GM19025 (cell line): Measurements from ENCODE around the gene CD300LB.
"Not testable (repeated sequence)": the region's sequence is repeated elsewhere in the genome, so short reads cannot be mapped to it uniquely, and the experiment has no call there.

ENCODE experiments used
- ATAC-seq: cut with Tn5 transposase; IDR thresholded peaks from one replicate; pipeline ENCODE4 v1.9.1; 2021; ENCODE audit warnings: mild to moderate bottlenecking, low read depth, moderate library complexity; ENCODE audit not compliant: unreplicated experiment

The CD300LB gene

GRCh38 chr17:74527081-74527480 is 4.2 kb downstream of the CD300LB start:
- no peak for ATAC-seq

GRCh38 chr17:74526681-74527080 is 4.6 kb downstream of the CD300LB start:
- no peak for ATAC-seq

GRCh38 chr17:74525781-74526288 is 5.4 kb downstream of the CD300LB start:
- no peak for ATAC-seq

GRCh38 chr17:74525465-74525725 is 5.9 kb downstream of the CD300LB start:
- ATAC-seq, result no peak

- no peak for ATAC-seq
These were observed 6.4 kb downstream of the CD300LB start for GRCh38 chr17:74524653-74525464.

- ATAC-seq, result no peak
These were observed 8.0 kb downstream of the CD300LB start for GRCh38 chr17:74523308-74523707.

- no peak for ATAC-seq
These were observed 8.7 kb downstream of the CD300LB start for GRCh38 chr17:74522381-74523105.

GRCh38 chr17:74521701-74522201 is 9.5 kb downstream of the CD300LB start:
- no peak for ATAC-seq

GRCh38 chr17:74520790-74521480 is 10.3 kb downstream of the CD300LB start:
- ATAC-seq, result no peak

GRCh38 chr17:74520016-74520434 is 11.2 kb downstream of the CD300LB start:
- no peak for ATAC-seq

- not testable (repeated sequence) for ATAC-seq
These were observed 12.8 kb downstream of the CD300LB start for GRCh38 chr17:74518413-74518981.

GRCh38 chr17:74516561-74517328 is 14.5 kb downstream of the CD300LB start:
- ATAC-seq, result no peak

GRCh38 chr17:74515941-74516340 is 15.3 kb downstream of the CD300LB start:
- no peak for ATAC-seq

- no peak for ATAC-seq
These were observed 16.5 kb downstream of the CD300LB start for GRCh38 chr17:74514632-74515334.

- ATAC-seq, result no peak
These were observed 17.2 kb downstream of the CD300LB start for GRCh38 chr17:74513987-74514631.

- no peak for ATAC-seq
These were observed 18.6 kb downstream of the CD300LB start for GRCh38 chr17:74512624-74513091.

GRCh38 chr17:74512036-74512435 is 19.2 kb downstream of the CD300LB start:
- no peak for ATAC-seq

- ATAC-seq, result no peak
These were observed 23.1 kb downstream of the CD300LB start for GRCh38 chr17:74508156-74508555.

GRCh38 chr17:74503949-74504348 is 27.3 kb downstream of the CD300LB start:
- not testable (repeated sequence) for ATAC-seq
